Peyer's patch (tissue), 4 donors: Measurements from ENCODE around the gene LAMC3.

ENCODE experiments used
- POLR2A ChIP-seq, 2 donors: fragments of 450-650 bp; IDR thresholded peaks; one replicate each; pipeline ENCODE4 v1.5.1; 2017; ENCODE audit warnings: antibody characterized with exemption in 2 of 2, mild to moderate bottlenecking in 2 of 2, moderate library complexity in 2 of 2
- TF ChIP-seq, protein P1 (sequence below), 6 experiments: fragments of 450-650 bp in 4 of 6; fragments of 200-600 bp in 2 of 6; sonication (generic) in 1 of 6; IDR thresholded peaks; one replicate each; pipeline ENCODE4 v1.5.1; 2017 to 2019; ENCODE audit warnings: antibody characterized with exemption in 6 of 6, mild to moderate bottlenecking in 3 of 6, moderate library complexity in 1 of 6

DNA sequence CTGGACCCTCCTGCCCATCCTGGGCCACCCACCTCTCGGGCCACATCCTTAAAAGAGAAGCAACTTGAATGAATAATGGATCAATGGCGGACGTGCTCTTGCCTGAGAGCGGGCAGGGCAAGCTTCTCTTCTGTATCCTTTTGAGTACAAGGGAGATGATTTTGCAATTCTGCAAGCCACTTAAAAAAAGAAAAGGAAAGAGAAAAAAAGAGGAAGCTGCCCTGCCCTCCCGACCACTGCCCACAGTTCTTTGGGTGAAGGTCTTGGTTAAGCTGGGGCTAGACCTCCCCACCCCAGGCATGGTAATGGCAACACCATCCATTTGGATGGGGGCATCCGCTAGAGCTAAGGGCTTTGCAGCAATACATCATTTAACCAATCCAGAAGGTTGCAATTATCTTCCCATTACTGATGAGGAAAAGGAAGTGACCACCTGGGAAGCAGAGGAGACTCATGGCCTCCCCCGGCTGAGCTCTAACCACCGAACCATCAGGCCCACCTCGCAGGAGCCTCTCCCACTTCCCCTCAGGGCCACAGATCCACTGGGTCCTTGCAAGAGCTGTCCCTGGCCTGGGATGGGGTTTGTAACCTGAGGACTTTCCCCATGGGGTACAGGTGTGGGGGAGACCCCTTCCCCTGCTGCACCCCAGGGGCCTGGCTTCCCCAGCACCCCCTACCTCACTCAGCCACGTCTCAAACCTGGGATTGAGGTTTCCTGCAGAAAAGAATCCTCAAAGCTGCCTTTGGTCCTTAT lies 27.8 kb upstream of the LAMC3 start:
- TF ChIP-seq, protein P1, sequence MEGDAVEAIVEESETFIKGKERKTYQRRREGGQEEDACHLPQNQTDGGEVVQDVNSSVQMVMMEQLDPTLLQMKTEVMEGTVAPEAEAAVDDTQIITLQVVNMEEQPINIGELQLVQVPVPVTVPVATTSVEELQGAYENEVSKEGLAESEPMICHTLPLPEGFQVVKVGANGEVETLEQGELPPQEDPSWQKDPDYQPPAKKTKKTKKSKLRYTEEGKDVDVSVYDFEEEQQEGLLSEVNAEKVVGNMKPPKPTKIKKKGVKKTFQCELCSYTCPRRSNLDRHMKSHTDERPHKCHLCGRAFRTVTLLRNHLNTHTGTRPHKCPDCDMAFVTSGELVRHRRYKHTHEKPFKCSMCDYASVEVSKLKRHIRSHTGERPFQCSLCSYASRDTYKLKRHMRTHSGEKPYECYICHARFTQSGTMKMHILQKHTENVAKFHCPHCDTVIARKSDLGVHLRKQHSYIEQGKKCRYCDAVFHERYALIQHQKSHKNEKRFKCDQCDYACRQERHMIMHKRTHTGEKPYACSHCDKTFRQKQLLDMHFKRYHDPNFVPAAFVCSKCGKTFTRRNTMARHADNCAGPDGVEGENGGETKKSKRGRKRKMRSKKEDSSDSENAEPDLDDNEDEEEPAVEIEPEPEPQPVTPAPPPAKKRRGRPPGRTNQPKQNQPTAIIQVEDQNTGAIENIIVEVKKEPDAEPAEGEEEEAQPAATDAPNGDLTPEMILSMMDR (IDR thresholded peaks at IDR 0.05) = no peak
- no peak for TF ChIP-seq POLR2A (IDR thresholded peaks at IDR 0.05)
